ENCODE measurements around the gene MARCHF6.

- TF ChIP-seq POLR2AphosphoS5 (IDR thresholded peaks at IDR 0.05): no peak
- TF ChIP-seq, protein P1, sequence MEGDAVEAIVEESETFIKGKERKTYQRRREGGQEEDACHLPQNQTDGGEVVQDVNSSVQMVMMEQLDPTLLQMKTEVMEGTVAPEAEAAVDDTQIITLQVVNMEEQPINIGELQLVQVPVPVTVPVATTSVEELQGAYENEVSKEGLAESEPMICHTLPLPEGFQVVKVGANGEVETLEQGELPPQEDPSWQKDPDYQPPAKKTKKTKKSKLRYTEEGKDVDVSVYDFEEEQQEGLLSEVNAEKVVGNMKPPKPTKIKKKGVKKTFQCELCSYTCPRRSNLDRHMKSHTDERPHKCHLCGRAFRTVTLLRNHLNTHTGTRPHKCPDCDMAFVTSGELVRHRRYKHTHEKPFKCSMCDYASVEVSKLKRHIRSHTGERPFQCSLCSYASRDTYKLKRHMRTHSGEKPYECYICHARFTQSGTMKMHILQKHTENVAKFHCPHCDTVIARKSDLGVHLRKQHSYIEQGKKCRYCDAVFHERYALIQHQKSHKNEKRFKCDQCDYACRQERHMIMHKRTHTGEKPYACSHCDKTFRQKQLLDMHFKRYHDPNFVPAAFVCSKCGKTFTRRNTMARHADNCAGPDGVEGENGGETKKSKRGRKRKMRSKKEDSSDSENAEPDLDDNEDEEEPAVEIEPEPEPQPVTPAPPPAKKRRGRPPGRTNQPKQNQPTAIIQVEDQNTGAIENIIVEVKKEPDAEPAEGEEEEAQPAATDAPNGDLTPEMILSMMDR (IDR thresholded peaks at IDR 0.05): no peak
Measured at GRCh38 chr5:10320793-10321192, 32.7 kb upstream of the MARCHF6 start.
